ENCODE data around the gene ALDH1A1. TPM values are rescaled to one million over a fixed set of nuclear protein-coding genes. Genes with fewer than 3 reads are reported as not detected.
"Not testable (repeated sequence)": the region's sequence is repeated elsewhere in the genome, so short reads cannot be mapped to it uniquely, and the experiment has no call there.

The ALDH1A1 gene
- total RNA-seq, 1 donor from 2014 or later, result 277 TPM

- peak; percentile 52 for ATAC-seq
- no peak for DNase-seq (ENCODE audit: low spot score)
- intact Hi-C loops (cut with DNase I), result no loop called here
Observed at GRCh38 chr9:72882117-72882775, 70.6 kb downstream of the ALDH1A1 start.

GRCh38 chr9:72880821-72881220 is 72.0 kb downstream of the ALDH1A1 start:
- intact Hi-C loops (cut with DNase I), result no loop called here

GRCh38 chr9:72875221-72875620 is 77.6 kb downstream of the ALDH1A1 start:
- DNase-seq (ENCODE audit: low spot score) (no peak), ATAC-seq (peak; percentile 85)
- intact Hi-C loops (cut with DNase I), result no loop called here

More at GRCh38 chr9:72880821-72881220, 72.0 kb downstream of the ALDH1A1 start:
- ATAC-seq (no peak), DNase-seq (ENCODE audit: low spot score) (no peak)

GRCh38 chr9:72874344-72874743 is 78.5 kb downstream of the ALDH1A1 start:
- DNase-seq (ENCODE audit: low spot score) (no peak), ATAC-seq (no peak)
- intact Hi-C loops (cut with DNase I), result no loop called here

GRCh38 chr9:72873456-72873855 is 79.4 kb downstream of the ALDH1A1 start:
- intact Hi-C loops (cut with DNase I), result no loop called here
- ATAC-seq (no peak), DNase-seq (ENCODE audit: low spot score) (no peak)

- no peak for ATAC-seq
- intact Hi-C loops (cut with DNase I), result no loop called here
- DNase-seq (ENCODE audit: low spot score), result no peak
Observed at GRCh38 chr9:72872718-72873117, 80.1 kb downstream of the ALDH1A1 start.

- no peak for DNase-seq (ENCODE audit: low spot score)
- ATAC-seq, result peak; percentile 33
- intact Hi-C loops (cut with DNase I), result no loop called here
Observed at GRCh38 chr9:72871685-72872084, 81.2 kb downstream of the ALDH1A1 start.

- intact Hi-C loops (cut with DNase I), result no loop called here
- DNase-seq (ENCODE audit: low spot score) (no peak), ATAC-seq (no peak)
Observed at GRCh38 chr9:72864327-72864726, 88.5 kb downstream of the ALDH1A1 start.

GRCh38 chr9:72863456-72864094 is 89.3 kb downstream of the ALDH1A1 start:
- ATAC-seq (no peak), DNase-seq (ENCODE audit: low spot score) (no peak)
- intact Hi-C loops (cut with DNase I), result no loop called here

- DNase-seq (ENCODE audit: low spot score); intact Hi-C loops (cut with DNase I); ATAC-seq: not testable (repeated sequence)
Observed at GRCh38 chr9:72862788-72863187, 90.1 kb downstream of the ALDH1A1 start.

GRCh38 chr9:72858089-72858912 is 94.6 kb downstream of the ALDH1A1 start:
- ATAC-seq (peak; percentile 57), DNase-seq (ENCODE audit: low spot score) (no peak)
- intact Hi-C loops (cut with DNase I), result no loop called here

GRCh38 chr9:72857624-72857996 is 95.2 kb downstream of the ALDH1A1 start:
- DNase-seq (ENCODE audit: low spot score) (no peak), ATAC-seq (no peak)
- intact Hi-C loops (cut with DNase I), result no loop called here

- DNase-seq (ENCODE audit: low spot score) (no peak), ATAC-seq (peak; percentile 88)
- intact Hi-C loops (cut with DNase I), result no loop called here
Observed at GRCh38 chr9:72856972-72857623, 95.8 kb downstream of the ALDH1A1 start.

- ATAC-seq (no peak), DNase-seq (ENCODE audit: low spot score) (no peak)
- intact Hi-C loops (cut with DNase I), result no loop called here
Observed at GRCh38 chr9:72855890-72856523, 96.8 kb downstream of the ALDH1A1 start.

- DNase-seq (ENCODE audit: low spot score), result no peak
- no peak for ATAC-seq
- intact Hi-C loops (cut with DNase I), result no loop called here
Observed at GRCh38 chr9:72855321-72855720, 97.5 kb downstream of the ALDH1A1 start.
